Measurements from ENCODE around the gene PNCK.

PNCK gene

DNA sequence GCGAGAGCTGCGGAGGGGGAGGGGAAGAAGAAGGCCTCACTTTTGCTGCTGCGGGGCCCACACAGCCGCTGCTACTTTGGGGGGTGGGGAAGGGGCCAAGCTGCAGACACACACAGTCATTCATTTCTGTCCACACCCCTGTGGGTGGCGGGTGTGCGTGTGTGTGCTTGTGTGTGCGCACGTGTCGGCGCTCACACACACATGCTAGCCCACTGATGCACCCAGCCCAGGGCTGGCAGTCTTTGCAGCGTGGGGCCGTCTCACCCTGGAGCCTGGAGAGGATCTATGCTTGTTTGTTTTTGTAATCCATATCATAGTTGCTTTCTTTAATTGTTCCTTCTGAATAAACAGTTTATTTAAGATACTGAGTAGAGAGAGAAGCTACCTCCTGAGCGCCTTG lies 22.7 kb downstream of the PNCK start:
- WGBS, 2 experiments (ENCODE audit: insufficient coverage in 2 of 2): no CpG with 5 or more reads among the region's 13 CpGs
- H3K27ac ChIP-seq (ENCODE audit: low read depth, low read length, severe bottlenecking): no peak overlapping the region
- no peaks in the 10 kb centered on the region for H3K4me1 ChIP-seq (ENCODE audit: control insufficient read depth, insufficient read depth, low read length, poor library complexity, severe bottlenecking)
- H3K36me3 ChIP-seq (ENCODE audit: control insufficient read depth, insufficient read depth, low read length): no peaks in the 10 kb centered on the region
- H3K9me3 ChIP-seq (ENCODE audit: control insufficient read depth, low read length): no peaks in the 10 kb centered on the region
- no peak overlapping the region for H3K4me3 ChIP-seq (ENCODE audit: extremely low read depth, insufficient read depth, low read length, poor library complexity, severe bottlenecking)

DNA sequence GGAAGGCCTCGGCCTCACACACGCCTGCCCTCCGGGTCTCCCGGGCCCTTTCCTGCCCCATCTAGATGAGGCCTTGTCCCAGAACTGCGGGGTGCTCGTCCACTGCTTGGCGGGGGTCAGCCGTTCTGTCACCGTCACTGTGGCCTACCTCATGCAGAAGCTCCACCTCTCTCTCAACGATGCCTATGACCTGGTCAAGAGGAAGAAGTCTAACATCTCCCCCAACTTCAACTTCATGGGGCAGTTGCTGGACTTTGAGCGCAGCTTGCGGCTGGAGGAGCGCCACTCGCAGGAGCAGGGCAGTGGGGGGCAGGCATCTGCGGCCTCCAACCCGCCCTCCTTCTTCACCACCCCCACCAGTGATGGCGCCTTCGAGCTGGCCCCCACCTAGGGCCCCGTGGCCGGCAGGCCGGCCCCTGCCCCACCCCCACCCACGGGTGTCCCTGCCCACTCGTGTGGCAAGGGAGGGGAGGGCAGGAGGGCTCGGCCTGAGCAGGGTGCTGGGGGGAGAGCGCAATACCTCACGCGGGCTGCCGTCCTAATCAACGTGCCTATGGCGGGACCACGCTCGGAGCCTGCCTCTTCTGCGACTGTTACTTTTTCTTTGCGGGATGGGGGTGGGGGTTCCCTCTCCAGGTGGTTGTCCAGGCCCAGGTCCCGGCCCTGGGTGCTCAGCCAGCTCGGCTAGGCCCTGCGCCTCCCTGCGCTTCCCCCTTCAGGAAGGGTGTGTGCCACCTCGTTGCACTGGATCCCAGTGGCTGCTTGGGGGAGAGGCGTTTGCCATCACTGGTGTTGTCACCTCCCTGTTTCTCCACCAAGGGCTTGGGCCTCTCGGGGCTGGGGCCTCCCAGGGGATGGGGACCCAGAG lies 23.5 kb downstream of the PNCK start:
- 60 to 64% methylated on average over 8 to 13 of the region's 41 CpGs for WGBS, 2 experiments (ENCODE audit: insufficient coverage in 2 of 2)
- H3K4me3 ChIP-seq (ENCODE audit: extremely low read depth, insufficient read depth, low read length, poor library complexity, severe bottlenecking): no peak overlapping the region
- H3K9me3 ChIP-seq (ENCODE audit: control insufficient read depth, low read length): no peaks in the 10 kb centered on the region
- H3K4me1 ChIP-seq (ENCODE audit: control insufficient read depth, insufficient read depth, low read length, poor library complexity, severe bottlenecking): no peaks in the 10 kb centered on the region
- no peaks in the 10 kb centered on the region for H3K36me3 ChIP-seq (ENCODE audit: control insufficient read depth, insufficient read depth, low read length)
- H3K27ac ChIP-seq (ENCODE audit: low read depth, low read length, severe bottlenecking): no peak overlapping the region

DNA sequence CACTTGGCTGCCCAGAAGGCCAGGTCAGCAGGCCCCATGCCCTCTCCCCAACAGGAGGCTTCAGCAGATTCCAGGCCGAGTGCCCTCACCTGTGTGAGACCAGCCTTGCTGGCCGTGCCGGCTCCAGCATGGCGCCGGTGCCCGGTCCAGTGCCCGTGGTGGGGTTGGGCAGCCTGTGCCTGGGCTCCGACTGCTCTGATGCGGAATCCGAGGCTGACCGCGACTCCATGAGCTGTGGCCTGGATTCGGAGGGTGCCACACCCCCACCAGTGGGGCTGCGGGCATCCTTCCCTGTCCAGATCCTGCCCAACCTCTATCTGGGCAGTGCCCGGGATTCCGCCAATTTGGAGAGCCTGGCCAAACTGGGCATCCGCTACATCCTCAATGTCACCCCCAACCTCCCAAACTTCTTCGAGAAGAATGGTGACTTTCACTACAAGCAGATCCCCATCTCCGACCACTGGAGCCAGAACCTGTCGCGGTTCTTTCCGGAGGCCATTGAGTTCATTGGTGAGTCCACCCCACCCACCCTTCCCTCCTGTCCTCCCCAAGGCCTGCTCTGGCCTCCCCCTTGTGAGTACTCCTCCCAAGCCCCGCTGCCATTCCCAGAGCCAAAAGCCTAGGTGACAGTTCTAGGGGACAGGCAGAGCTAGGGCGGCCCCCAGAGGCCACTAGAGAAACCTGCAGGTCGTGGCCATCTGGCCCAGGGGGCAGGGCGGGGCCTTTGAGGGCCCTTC lies 24.3 kb downstream of the PNCK start:
- Histone ChIP-seq H3K9me3 (ENCODE audit: control insufficient read depth, low read length) (no peaks in the 10 kb centered on the region), H3K27ac (ENCODE audit: low read depth, low read length, severe bottlenecking) (no peak overlapping the region)
- WGBS, 2 experiments (ENCODE audit: insufficient coverage in 2 of 2): 81 to 91% methylated on average over 10 to 17 of the region's 26 CpGs

DNA sequence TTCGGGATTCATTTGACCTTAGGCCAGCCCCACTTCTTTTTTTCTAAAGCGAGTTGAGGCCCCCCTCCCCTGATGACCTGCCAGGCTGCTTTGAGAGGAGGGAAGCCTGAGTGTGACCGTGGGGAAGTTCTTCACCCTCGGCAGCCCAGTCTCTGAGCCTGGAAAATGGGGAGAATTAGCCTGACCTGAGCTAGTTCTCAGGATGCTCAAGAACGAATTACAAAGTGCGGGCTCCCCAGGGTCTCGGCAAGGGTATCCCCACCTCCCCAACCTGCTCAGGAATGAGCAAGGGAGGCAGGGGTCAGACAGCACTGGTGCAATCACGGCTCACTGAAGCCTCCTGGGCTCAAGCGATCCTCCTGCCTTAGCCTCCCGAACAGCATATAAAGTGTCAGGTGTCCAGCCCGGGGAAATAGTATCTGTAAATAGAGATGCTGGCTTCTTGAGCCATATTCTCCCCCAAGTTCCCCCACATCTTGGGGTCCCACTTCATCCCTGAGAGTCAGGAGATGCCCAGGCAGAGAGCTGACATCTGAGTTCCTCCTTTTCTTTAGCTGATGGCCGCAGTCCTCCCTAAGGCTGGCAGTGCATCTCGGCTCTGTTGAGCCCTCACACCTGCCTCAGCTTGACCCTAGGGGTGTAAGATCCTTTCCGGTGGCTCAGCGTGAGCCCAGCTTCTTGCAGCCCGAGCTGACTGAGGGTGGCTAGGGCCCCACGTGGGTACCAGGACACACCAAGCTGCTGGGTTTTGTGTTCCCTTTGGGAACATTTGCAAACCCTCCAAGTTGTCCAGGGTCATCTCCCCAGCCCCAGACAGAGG lies 25.0 kb downstream of the PNCK start:
- H3K4me3 ChIP-seq (ENCODE audit: extremely low read depth, insufficient read depth, low read length, poor library complexity, severe bottlenecking): no peak overlapping the region
- no peaks in the 10 kb centered on the region for H3K4me1 ChIP-seq (ENCODE audit: control insufficient read depth, insufficient read depth, low read length, poor library complexity, severe bottlenecking)
- no peaks in the 10 kb centered on the region for H3K9me3 ChIP-seq (ENCODE audit: control insufficient read depth, low read length)
- no peaks in the 10 kb centered on the region for H3K36me3 ChIP-seq (ENCODE audit: control insufficient read depth, insufficient read depth, low read length)
- no peak overlapping the region for H3K27ac ChIP-seq (ENCODE audit: low read depth, low read length, severe bottlenecking)
- 60 to 91% methylated on average over 4 to 9 of the region's 17 CpGs for WGBS, 2 experiments (ENCODE audit: insufficient coverage in 2 of 2)

More for the DNA sequence above, 24.3 kb downstream of the PNCK start:
- no peaks in the 10 kb centered on the region for H3K36me3 ChIP-seq (ENCODE audit: control insufficient read depth, insufficient read depth, low read length)
- no peak overlapping the region for H3K4me3 ChIP-seq (ENCODE audit: extremely low read depth, insufficient read depth, low read length, poor library complexity, severe bottlenecking)
- H3K4me1 ChIP-seq (ENCODE audit: control insufficient read depth, insufficient read depth, low read length, poor library complexity, severe bottlenecking): no peaks in the 10 kb centered on the region

- Histone ChIP-seq H3K36me3 (ENCODE audit: control insufficient read depth, insufficient read depth, low read length) (no peaks in the 10 kb centered on the region), H3K9me3 (ENCODE audit: control insufficient read depth, low read length) (no peaks in the 10 kb centered on the region), H3K4me1 (ENCODE audit: control insufficient read depth, insufficient read depth, low read length, poor library complexity, severe bottlenecking) (no peaks in the 10 kb centered on the region), H3K27ac (ENCODE audit: low read depth, low read length, severe bottlenecking) (no peak overlapping the region), H3K4me3 (ENCODE audit: extremely low read depth, insufficient read depth, low read length, poor library complexity, severe bottlenecking) (no peak overlapping the region)
- 6 to 14% methylated on average over 23 to 34 of the region's 85 CpGs for WGBS, 2 experiments (ENCODE audit: insufficient coverage in 2 of 2)
Observed at GRCh38 chrX:153647461-153648357, 25.9 kb downstream of the PNCK start.

DNA sequence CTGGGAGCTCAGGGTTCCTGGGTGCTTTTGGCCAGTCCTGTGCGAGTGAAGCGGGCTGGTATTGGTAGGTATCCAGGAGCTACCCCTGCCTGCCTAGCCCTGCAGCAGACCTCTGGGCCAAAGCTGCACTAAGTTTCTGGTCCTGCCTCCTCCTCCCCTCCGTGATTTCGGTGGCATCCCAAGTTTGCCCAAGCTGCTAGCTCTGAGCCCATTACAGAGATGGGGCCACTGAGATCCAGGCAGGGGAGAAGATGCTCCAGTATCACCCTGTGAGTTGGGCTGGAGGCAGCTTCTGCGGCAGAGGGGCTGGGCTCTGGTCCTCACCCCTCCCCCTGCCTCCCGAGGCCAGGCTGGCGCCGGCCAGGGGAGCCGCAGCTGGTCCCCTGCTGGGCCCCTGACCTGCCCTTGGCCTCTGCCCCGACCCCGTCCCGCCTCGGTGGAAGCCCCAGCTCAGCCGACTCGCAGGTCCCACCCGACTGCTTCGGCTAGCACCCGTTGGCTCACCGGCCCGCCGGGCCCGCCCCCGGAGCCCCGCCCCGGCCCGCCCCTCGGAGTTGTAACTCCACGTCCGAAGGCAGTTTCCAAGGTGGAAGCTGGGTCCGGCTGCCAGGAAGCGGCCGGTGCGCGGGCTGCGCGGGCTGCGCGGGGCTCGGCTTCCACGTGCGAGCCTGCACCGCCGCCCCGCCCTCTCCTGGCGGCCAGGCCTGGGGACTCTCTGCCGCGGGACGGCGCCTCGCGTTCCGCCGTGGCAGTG lies 26.8 kb downstream of the PNCK start, which contains the start of gene DUSP9:
Gene DUSP9 (plus strand): TSS at position 584 of the 754 bp plus-strand sequence. CDS start 751 bp downstream, outside the sequence.
- no peak within 1 kb of the TSS for H3K4me3 ChIP-seq (ENCODE audit: extremely low read depth, insufficient read depth, low read length, poor library complexity, severe bottlenecking)
- no peaks in the 10 kb centered on the region for H3K9me3 ChIP-seq (ENCODE audit: control insufficient read depth, low read length)
- H3K27ac ChIP-seq (ENCODE audit: low read depth, low read length, severe bottlenecking): no peak within 1 kb of the TSS

DNA sequence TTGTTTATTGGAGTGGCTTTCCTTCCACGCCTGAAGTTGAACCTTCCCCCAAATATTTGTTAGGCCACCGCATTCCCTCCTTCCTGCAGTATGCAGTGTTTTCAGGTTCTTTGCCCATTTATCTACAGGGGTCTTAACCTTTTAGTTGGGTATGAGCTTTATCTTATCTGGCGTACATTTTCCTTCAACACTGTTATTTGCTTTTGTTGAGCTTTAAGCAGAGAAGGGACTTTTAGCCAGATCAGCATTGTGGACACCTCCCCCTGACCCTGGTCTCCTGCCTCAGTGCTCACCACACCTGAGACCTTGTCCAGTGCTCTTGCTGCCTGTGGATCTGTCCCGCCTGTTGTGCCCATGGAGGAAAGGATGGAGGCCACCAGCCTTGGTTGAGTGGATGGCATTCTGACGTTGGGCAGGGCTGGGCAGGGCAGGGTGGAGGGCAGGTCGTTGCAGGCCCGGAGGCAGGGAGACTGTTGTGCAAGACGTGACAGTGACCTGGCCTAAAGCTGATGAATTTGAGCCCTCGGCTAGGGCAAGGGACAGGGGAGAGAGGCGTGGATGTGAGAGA lies 27.6 kb downstream of the PNCK start:
- Histone ChIP-seq H3K36me3 (ENCODE audit: control insufficient read depth, insufficient read depth, low read length) (no peaks in the 10 kb centered on the region), H3K4me1 (ENCODE audit: control insufficient read depth, insufficient read depth, low read length, poor library complexity, severe bottlenecking) (no peaks in the 10 kb centered on the region), H3K4me3 (ENCODE audit: extremely low read depth, insufficient read depth, low read length, poor library complexity, severe bottlenecking) (no peak overlapping the region), H3K9me3 (ENCODE audit: control insufficient read depth, low read length) (no peaks in the 10 kb centered on the region), H3K27ac (ENCODE audit: low read depth, low read length, severe bottlenecking) (no peak overlapping the region)
- WGBS, 2 experiments (ENCODE audit: insufficient coverage in 2 of 2): 76% methylated on average over 5 of the region's 10 CpGs; no CpG with 5 or more reads in 1 of the 2 experiments

More for the DNA sequence above, 26.8 kb downstream of the PNCK start, which contains the start of gene DUSP9:
- 7% methylated on average over 21 of the region's 53 CpGs; no CpG with 5 or more reads in 1 of the 2 experiments for WGBS, 2 experiments (ENCODE audit: insufficient coverage in 2 of 2)
- Histone ChIP-seq H3K4me1 (ENCODE audit: control insufficient read depth, insufficient read depth, low read length, poor library complexity, severe bottlenecking) (no peaks in the 10 kb centered on the region), H3K36me3 (ENCODE audit: control insufficient read depth, insufficient read depth, low read length) (no peaks in the 10 kb centered on the region)

- H3K4me3 ChIP-seq (ENCODE audit: extremely low read depth, insufficient read depth, low read length, poor library complexity, severe bottlenecking): no peak overlapping the region
Observed at GRCh38 chrX:153645151-153645550, 28.5 kb downstream of the PNCK start.

More at GRCh38 chrX:153645151-153645550, 28.5 kb downstream of the PNCK start:
- H3K9me3 ChIP-seq (ENCODE audit: control insufficient read depth, low read length): no peaks in the 10 kb centered on the region
- no peak overlapping the region for H3K27ac ChIP-seq (ENCODE audit: low read depth, low read length, severe bottlenecking)
- no peaks in the 10 kb centered on the region for H3K4me1 ChIP-seq (ENCODE audit: control insufficient read depth, insufficient read depth, low read length, poor library complexity, severe bottlenecking)
- 58% methylated on average over 3 of the region's 6 CpGs; no CpG with 5 or more reads in 1 of the 2 experiments for WGBS, 2 experiments (ENCODE audit: insufficient coverage in 2 of 2)
- no peaks in the 10 kb centered on the region for H3K36me3 ChIP-seq (ENCODE audit: control insufficient read depth, insufficient read depth, low read length)
